Left lobe of liver (tissue), 2 donors: ENCODE data around the gene ZNF74. TPM values are rescaled to one million over a fixed set of nuclear protein-coding genes. Genes with fewer than 3 reads are reported as not detected.
A peak's percentile ranks its signal among the peaks of the same experiment; 100 is the strongest.
"Not testable (repeated sequence)": the region's sequence is repeated elsewhere in the genome, so short reads cannot be mapped to it uniquely, and the experiment has no call there.

Experiments used
- ATAC-seq: fragments of 200-7000 bp; cut with Tn5 transposase; one replicate; pipeline ENCODE4 v1.9.1; 2020; ENCODE audit warnings: mild to moderate bottlenecking, moderate library complexity
- DNase-seq: peaks from one replicate; pipeline ENCODE4 v3.0.0-alpha.2; 2020; ENCODE audit warnings: low spot score
- total RNA-seq: library from RNA; stranded (reverse); gene quantifications from one replicate; pipeline ENCODE4 v1.2.1, GENCODE V29; 2021
- donor health status: DM: no; HTN: no; CAD: no; lungs with moderate emphysema.
- donor health status: DM: no; HTN: yes; CAD: no.

The ZNF74 gene
- total RNA-seq, 1 donor from 2014 or later, result 5.7 TPM

- ATAC-seq (peak; percentile 11), DNase-seq (no peak)
Measured at GRCh38 chr22:20441631-20442484, 47.9 kb downstream of the ZNF74 start.

- DNase-seq (no peak), ATAC-seq (no peak)
Measured at GRCh38 chr22:20442485-20443284, 48.7 kb downstream of the ZNF74 start.

- no peak for DNase-seq
Measured at GRCh38 chr22:20444325-20444724, 50.4 kb downstream of the ZNF74 start.

GRCh38 chr22:20446383-20446970 lies 52.5 kb downstream of the ZNF74 start:
- DNase-seq (no peak), ATAC-seq (no peak)

More at GRCh38 chr22:20444325-20444724, 50.4 kb downstream of the ZNF74 start:
- no peak for ATAC-seq

- ATAC-seq, result no peak
- DNase-seq, result no peak
Measured at GRCh38 chr22:20448630-20449029, 54.7 kb downstream of the ZNF74 start.

GRCh38 chr22:20449819-20450550 lies 56.0 kb downstream of the ZNF74 start:
- ATAC-seq (no peak), DNase-seq (no peak)

GRCh38 chr22:20450551-20450906 lies 56.6 kb downstream of the ZNF74 start:
- ATAC-seq, result no peak

GRCh38 chr22:20451129-20451778 lies 57.3 kb downstream of the ZNF74 start:
- not testable (repeated sequence) for ATAC-seq, DNase-seq

More at GRCh38 chr22:20450551-20450906, 56.6 kb downstream of the ZNF74 start:
- DNase-seq, result no peak

GRCh38 chr22:20451920-20452319 lies 58.0 kb downstream of the ZNF74 start:
- ATAC-seq, result no peak

GRCh38 chr22:20453222-20453621 lies 59.3 kb downstream of the ZNF74 start:
- ATAC-seq (no peak), DNase-seq (no peak)

More at GRCh38 chr22:20451920-20452319, 58.0 kb downstream of the ZNF74 start:
- DNase-seq, result no peak

- DNase-seq (no peak), ATAC-seq (no peak)
Measured at GRCh38 chr22:20455709-20456063, 61.7 kb downstream of the ZNF74 start.

- DNase-seq, result peak; percentile 66
- peak; percentile 93 for ATAC-seq
Measured at GRCh38 chr22:20456064-20456721, 62.2 kb downstream of the ZNF74 start.

- ATAC-seq (no peak), DNase-seq (no peak)
Measured at GRCh38 chr22:20456722-20457076, 62.7 kb downstream of the ZNF74 start.

- no peak for ATAC-seq
- no peak for DNase-seq
Measured at GRCh38 chr22:20457506-20458240, 63.7 kb downstream of the ZNF74 start.

Other genes starting within 250 kb of the ZNF74 start
- not detected for gene CCDC188, start 243.1 kb upstream of the ZNF74 start, total RNA-seq
- 10.9 TPM for gene RTN4R, start 125.8 kb upstream of the ZNF74 start, total RNA-seq
- 60.2 TPM for gene DGCR6L, start 74.1 kb upstream of the ZNF74 start, total RNA-seq
- gene SCARF2, start 43.7 kb downstream of the ZNF74 start, total RNA-seq, result 2.2 TPM
- gene KLHL22, start 101.6 kb downstream of the ZNF74 start, total RNA-seq, result 13.3 TPM
- 26.2 TPM for gene MED15, start 113.5 kb downstream of the ZNF74 start, total RNA-seq